Urinary bladder (tissue), 4 donors: ENCODE results near the gene RBM15B. TPM values are rescaled to one million over a fixed set of nuclear protein-coding genes. Genes with fewer than 3 reads are reported as not detected.
"Not testable (repeated sequence)": the region's sequence is repeated elsewhere in the genome, so short reads cannot be mapped to it uniquely, and the experiment has no call there.

Source experiments
- DNase-seq: peaks from one replicate; pipeline ENCODE4 v3.0.0-alpha.2; 2015; ENCODE audit errors: extremely low spot score
- H3K27ac ChIP-seq: one replicate; pipeline ENCODE4 v1.5.1; 2013; ENCODE audit warnings: low read depth, mild to moderate bottlenecking, moderate library complexity
- H3K36me3 ChIP-seq: one replicate; pipeline ENCODE4 v1.6.1; 2013; ENCODE audit warnings: mild to moderate bottlenecking, moderate library complexity; ENCODE audit not compliant: insufficient read depth
- H3K4me1 ChIP-seq: one replicate; pipeline ENCODE4 v1.6.1; 2013; ENCODE audit warnings: mild to moderate bottlenecking, moderate library complexity; ENCODE audit not compliant: insufficient read depth
- H3K4me3 ChIP-seq: one replicate; pipeline ENCODE4 v1.5.1; 2013; ENCODE audit warnings: low read depth, low read length
- WGBS: extraction: QIAGEN DNeasy Blood & Tissue Kit; methylation state at CpG from one replicate; pipeline ENCODE4 v1.1.7; 2013; 5-methylcytosine and 5-hydroxymethylcytosine counted together
- polyA plus RNA-seq: library from polyadenylated mRNA; stranded (reverse); fragments of 200-250 nt; gene quantifications from one replicate; pipeline ENCODE4 v1.2.3, GENCODE V29; 2013
- total RNA-seq: library from RNA; depleted of rRNA; stranded (reverse); fragments of >200 nt; gene quantifications from one replicate; pipeline ENCODE4 v1.2.3, GENCODE V29; 2014
- donor health status: healthy with polysubstance abuse.
- donor health status: healthy.

Gene RBM15B
- total and polyA plus RNA-seq, 2 donors, result 17.1 to 24.4 TPM

DNA sequence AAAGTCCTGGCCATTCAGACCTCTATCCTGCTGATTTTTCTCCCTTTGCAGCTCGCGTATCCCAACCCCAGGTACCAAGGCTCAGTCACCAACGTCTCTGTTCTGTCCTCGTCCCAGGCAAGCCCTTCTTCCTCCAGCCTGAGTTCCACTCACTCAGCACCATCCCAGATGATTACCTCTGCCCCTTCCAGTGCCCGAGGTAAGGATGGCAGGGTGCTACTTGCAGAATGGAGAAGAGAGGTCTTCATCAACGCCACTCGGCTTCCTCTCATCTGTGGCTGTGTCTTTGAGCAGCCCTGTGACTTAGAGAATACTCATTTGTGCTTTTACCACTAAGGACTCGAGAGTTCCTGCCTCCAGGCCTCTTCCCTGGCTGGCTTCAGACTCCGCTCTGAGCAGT is 28.6 kb upstream of the RBM15B start:
- 84% methylated on average over 9 of the region's 9 CpGs for WGBS
- Histone ChIP-seq H3K36me3 (no peaks in the 10 kb centered on the region), H3K4me3 (no peak overlapping the region), H3K4me1 (no peaks in the 10 kb centered on the region), H3K27ac (no peak overlapping the region)
- DNase-seq, result no peak

DNA sequence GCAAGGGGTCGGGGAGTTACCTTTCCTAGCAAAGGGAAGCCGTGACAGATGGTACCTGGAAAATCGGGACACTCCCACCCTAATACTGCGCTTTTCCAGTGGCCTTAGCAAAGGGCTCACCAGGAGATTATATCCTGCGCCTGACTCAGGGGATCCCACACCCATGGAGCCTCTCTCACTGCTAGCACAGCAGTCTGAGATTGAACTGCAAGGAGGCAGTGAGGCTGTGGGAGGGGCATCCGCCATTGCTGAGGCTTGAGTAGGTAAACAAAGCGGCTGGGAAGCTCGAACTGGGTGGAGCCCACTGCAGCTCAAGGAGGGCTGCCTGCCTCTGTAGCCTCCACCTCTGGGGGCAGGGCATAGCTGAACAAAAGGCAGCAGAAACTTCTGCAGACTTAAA is 22.8 kb upstream of the RBM15B start:
- WGBS, result 90% methylated on average over 8 of the region's 8 CpGs
- not testable (repeated sequence) for DNase-seq, H3K4me3 ChIP-seq, H3K27ac ChIP-seq, H3K36me3 ChIP-seq, H3K4me1 ChIP-seq

DNA sequence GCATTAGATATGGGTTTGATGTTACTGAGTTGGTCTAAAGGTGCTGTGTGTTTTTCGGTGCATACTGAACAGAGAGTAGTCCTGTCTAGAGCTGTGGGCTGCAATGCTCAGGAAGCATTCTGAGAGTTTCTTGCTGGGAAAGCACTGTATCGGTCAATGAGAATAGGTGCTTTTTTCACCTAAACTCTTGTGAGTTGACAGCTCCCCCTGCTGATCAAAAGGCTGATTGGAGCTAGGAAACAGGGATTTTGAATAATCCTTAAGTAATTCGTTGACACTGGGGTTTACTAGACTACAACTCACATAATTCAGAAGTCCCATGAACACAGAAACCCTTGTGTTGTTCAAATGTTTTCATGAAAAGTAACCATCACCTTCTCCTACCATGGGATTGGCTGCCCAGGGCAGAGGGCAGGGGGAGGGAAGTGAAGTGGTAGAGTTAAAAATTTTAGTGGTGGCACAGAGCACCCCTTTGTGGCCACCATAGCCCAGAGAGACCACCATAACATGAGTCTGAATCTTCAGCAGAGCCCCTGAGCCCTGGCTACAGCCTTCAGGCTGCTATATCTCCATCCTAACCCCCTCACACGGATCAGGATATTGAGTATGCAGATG is 19.0 kb upstream of the RBM15B start:
- Histone ChIP-seq H3K27ac (no peak overlapping the region), H3K36me3 (no peaks in the 10 kb centered on the region), H3K4me3 (no peak overlapping the region), H3K4me1 (no peaks in the 10 kb centered on the region)
- no peak for DNase-seq
- 25% methylated on average over 4 of the region's 4 CpGs for WGBS

DNA sequence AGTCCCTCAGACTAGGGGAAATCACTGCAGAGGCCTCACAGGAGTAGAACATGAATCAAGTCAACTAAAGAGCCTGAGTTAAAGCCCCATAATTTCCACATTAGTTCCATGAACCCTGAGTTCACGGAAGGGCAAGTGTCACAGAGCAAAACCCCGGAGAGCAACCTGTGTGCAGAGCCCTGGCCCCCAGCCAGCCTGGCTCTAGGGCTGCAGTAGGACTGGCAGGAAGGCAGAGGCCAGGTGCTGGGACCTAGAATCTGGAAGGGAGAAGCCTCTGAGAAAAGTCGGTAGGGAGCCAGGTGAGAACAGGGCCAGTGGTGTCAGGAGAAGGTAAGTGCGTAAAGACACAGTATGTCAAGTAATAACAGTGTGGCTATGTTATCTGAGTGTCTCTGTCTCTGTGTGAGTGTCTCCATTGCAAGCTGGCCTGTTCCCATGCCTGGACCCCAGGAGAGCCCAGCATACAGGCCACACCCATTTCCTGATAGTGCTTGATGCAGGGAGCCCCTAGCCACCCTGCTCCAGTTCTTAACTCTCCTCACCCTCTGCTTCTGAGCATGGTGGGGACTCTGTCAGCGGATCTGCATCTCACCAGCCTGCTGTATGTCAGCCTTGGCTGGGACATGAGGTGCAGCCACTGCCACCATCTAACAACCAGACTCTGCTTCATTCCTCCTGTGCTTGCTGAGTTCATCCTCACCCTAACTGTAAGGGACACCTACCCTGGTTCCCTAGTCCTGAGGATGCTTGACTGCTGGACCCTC is 17.2 kb upstream of the RBM15B start:
- H3K27ac ChIP-seq, result no peak overlapping the region
- no peak overlapping the region for H3K4me3 ChIP-seq
- 81% methylated on average over 5 of the region's 5 CpGs for WGBS
- no peaks in the 10 kb centered on the region for H3K4me1 ChIP-seq
- DNase-seq, result no peak
- no peaks in the 10 kb centered on the region for H3K36me3 ChIP-seq

DNA sequence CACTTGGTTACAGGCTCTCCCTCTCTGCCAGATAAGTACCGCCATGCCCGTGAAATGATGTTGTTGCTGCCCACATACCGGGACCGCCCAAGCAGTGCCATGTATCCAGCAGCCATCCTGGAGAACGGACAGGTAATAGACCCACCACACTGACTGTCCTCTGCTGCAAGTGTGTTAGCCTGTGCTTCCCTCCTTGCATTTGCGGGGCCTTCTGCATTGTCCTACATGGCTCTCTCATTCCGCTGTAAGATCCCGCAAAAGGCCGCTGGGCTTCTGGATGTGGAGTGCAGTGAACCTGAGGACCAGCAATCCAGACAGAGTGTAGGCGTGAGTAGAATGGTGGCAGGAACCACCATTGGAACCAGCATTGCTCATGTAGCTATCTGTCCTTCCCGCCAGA is 16.6 kb upstream of the RBM15B start:
- no peaks in the 10 kb centered on the region for H3K4me1 ChIP-seq
- no peak overlapping the region for H3K27ac ChIP-seq
- WGBS, result 92% methylated on average over 11 of the region's 11 CpGs
- DNase-seq, result no peak
- H3K4me3 ChIP-seq, result no peak overlapping the region
- H3K36me3 ChIP-seq, result no peaks in the 10 kb centered on the region

GRCh38 chr3:51375136-51375535 is 15.9 kb upstream of the RBM15B start:
- H3K4me1 ChIP-seq, result no peaks in the 10 kb centered on the region
- H3K27ac ChIP-seq, result no peak overlapping the region
- H3K36me3 ChIP-seq, result no peaks in the 10 kb centered on the region
- H3K4me3 ChIP-seq, result no peak overlapping the region
- DNase-seq, result no peak

DNA sequence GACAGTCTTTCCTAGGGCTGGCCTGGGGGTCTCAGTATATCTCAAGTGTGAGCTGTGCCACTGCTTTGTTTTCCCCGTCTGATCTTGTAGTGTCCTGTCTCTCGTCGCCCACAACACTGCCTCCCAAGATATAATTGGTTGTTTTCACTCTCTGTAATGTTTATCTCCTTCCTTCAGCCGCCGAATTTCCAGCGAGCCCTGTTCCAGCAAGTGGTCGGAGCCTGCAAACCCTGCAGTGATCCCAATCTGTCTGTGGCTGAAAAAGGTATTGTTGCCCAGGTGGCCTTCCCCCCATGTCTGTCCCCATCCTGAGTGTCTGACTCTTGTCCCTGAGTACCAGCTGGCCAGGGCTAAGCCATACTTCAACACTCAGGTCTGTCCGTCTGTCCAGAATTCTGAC is 15.5 kb upstream of the RBM15B start:
- no peak for DNase-seq
- Histone ChIP-seq H3K27ac (no peak overlapping the region), H3K4me3 (no peak overlapping the region), H3K36me3 (no peaks in the 10 kb centered on the region), H3K4me1 (no peaks in the 10 kb centered on the region)
- 69% methylated on average over 8 of the region's 8 CpGs for WGBS

GRCh38 chr3:51378065-51378464 is 13.0 kb upstream of the RBM15B start:
- DNase-seq, result no peak
- no peaks in the 10 kb centered on the region for H3K36me3 ChIP-seq
- 78% methylated on average over 5 of the region's 5 CpGs for WGBS
- no peak overlapping the region for H3K27ac ChIP-seq
- H3K4me3 ChIP-seq, result no peak overlapping the region
- H3K4me1 ChIP-seq, result no peaks in the 10 kb centered on the region

- H3K4me1 ChIP-seq, result no peaks in the 10 kb centered on the region
- H3K4me3 ChIP-seq, result no peak overlapping the region
- WGBS, result 81% methylated on average over 2 of the region's 2 CpGs
- H3K36me3 ChIP-seq, result no peaks in the 10 kb centered on the region
- no peak for DNase-seq
- no peak overlapping the region for H3K27ac ChIP-seq
Observed at GRCh38 chr3:51378726-51379125, 12.4 kb upstream of the RBM15B start.

DNA sequence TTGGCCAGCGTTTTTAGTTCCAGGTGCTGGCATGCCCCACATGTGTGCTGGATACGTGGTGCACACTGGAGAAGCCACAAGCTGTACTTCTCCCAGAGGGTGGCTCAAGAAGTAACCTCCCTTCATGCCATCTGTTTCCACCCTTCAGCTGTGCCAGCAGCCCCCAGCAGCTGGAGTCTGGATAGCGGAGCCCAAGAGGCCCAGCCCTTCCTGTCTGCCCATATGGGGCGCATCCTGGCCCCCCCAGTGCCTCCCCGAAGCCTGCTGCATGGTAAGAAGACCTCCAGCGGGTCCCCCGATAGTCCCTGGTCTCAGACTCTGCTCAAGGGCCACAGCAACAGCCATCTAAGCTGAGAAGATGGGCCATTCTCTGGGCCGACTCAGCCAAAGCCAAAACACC is 11.8 kb upstream of the RBM15B start:
- DNase-seq, result no peak

DNA sequence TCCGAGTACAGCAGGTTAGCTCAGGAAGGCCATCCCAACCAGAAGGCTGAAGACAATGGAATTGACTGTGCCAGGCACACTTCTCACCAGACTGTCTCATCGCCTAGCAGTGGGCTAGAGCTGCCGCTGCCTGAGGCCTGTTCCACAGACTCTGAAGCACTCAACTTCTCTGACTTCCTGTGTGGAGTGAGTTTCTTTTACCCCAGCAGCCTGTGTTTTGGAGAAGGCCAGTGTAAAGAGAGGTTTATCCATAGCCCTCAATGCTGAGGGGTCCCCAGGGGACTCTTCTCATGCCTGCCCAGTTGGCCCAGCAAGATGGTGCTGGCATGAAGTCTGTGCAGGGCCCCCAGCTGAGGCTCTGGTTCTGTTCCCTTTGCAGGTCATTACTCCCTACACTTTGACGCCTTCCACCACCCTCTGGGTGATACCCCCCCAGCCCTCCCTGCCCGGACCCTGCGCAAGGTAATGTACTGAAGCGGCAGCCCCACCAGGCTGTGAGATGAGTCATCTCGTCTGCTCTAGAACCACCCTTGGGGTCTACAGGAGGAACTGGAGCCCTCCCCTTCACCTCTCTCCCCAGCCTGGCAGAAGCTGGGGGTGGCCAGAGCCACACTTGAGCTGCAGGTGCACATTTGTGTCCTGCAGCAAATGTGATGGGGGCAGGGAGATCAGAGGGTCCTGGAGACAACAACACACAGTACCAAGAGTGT is 11.2 kb upstream of the RBM15B start:
- DNase-seq, result no peak
- no peaks in the 10 kb centered on the region for H3K36me3 ChIP-seq
- H3K4me3 ChIP-seq, result no peak overlapping the region
- H3K4me1 ChIP-seq, result no peaks in the 10 kb centered on the region
- WGBS, result 85% methylated on average over 8 of the region's 8 CpGs
- no peak overlapping the region for H3K27ac ChIP-seq

More for the DNA sequence above, 11.8 kb upstream of the RBM15B start:
- Histone ChIP-seq H3K4me3 (no peak overlapping the region), H3K4me1 (no peaks in the 10 kb centered on the region), H3K27ac (no peak overlapping the region), H3K36me3 (no peaks in the 10 kb centered on the region)
- WGBS, result 66% methylated on average over 8 of the region's 8 CpGs

DNA sequence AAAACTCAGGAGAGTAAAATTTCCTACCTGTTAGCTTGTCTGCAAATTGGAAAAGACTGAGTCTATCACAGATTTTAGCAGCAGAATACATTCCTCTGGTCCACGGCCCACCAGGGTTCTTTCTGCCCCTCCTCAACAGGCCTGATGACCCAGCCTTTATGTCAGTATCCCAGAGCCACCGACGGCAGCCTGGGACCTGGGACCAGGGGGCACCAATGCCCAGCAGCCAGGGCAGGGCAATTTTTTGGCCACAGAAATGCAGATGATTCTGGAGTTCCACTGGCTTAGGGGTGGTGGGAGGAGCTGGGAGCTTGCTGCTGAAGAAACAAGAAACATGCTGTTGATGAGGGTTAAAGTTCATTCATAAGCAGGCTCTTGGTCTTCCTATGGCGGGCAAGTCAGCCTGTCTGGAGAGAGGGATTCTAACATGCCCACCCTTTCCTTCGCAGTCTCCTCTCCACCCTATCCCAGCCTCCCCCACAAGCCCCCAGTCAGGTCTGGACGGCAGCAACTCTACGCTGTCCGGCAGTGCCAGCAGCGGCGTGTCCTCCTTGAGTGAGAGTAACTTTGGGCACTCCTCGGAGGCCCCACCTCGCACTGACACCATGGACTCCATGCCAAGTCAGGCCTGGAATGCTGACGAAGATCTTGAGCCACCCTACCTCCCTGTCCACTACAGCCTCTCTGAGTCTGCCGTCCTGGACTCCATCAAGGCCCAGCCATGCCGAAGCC is 10.3 kb upstream of the RBM15B start:
- Histone ChIP-seq H3K36me3 (no peaks in the 10 kb centered on the region), H3K4me3 (no peak overlapping the region), H3K4me1 (no peaks in the 10 kb centered on the region), H3K27ac (no peak overlapping the region)
- 85% methylated on average over 15 of the region's 15 CpGs for WGBS
- DNase-seq, result no peak

GRCh38 chr3:51381333-51381705 is 9.8 kb upstream of the RBM15B start:
- Histone ChIP-seq H3K36me3 (no peaks in the 10 kb centered on the region), H3K27ac (no peak overlapping the region), H3K4me1 (no peaks in the 10 kb centered on the region), H3K4me3 (no peak overlapping the region)
- 92% methylated on average over 18 of the region's 18 CpGs for WGBS
- DNase-seq, result no peak
